ENCODE measurements around the gene CTNND2.

- TF ChIP-seq CTCF (IDR thresholded peaks at IDR 0.05) (no peak), EP300 (IDR thresholded peaks at IDR 0.05) (no peak), POLR2A (IDR thresholded peaks at IDR 0.05; ENCODE audit: low read depth) (no peak)
These were observed 112.5 kb downstream of the CTNND2 start for GRCh38 chr5:11791792-11792191.

Data from esophagus muscularis mucosa (tissue), 4 donors.